ENCODE data around the gene SALL4. TPM values are rescaled to one million over a fixed set of nuclear protein-coding genes. Genes with fewer than 3 reads are reported as not detected.

The SALL4 gene
- total RNA-seq, 1 experiment from 2014 or later = 7.6 TPM

DNA sequence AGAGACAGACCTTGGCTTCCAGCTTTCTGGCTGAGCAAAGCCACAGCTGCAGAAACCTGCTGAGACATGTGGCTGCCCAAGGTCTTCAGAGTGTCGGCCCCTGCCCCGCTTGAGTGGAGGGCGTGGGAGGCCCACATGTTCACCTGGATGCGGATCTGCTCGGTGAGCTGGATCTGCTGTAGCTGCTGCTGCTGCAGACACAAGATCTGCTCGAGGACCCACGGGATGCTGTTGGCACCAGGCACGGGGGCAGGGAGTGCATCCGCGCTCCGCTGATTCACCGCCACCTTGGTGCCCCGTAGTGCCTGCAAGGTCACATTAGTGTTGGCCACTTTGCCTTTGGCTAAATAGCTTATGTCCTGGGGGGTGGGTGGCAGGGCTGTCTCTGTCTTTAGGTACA is 10.7 kb downstream of the SALL4 start:
- intact Hi-C loops (cut with micrococcal nuclease; ENCODE audit: unreplicated experiment) = no loop called here
- no TSS peak for BruUV-seq (replicated peaks)
- Mint-ChIP-seq H3K9me3 (ENCODE audit: low read depth, unreplicated experiment) (no peaks in the 10 kb centered on the region), H3K27ac (ENCODE audit: unreplicated experiment) (no peak overlapping the region), H3K4me3 (ENCODE audit: low read depth, unreplicated experiment) (no peak overlapping the region), H3K36me3 (ENCODE audit: insufficient read depth, unreplicated experiment) (no peaks in the 10 kb centered on the region), H3K27me3 (ENCODE audit: unreplicated experiment) (no peaks in the 10 kb centered on the region), H3K4me1 (ENCODE audit: low read depth, unreplicated experiment) (no peaks in the 10 kb centered on the region)
- DNase-seq = no peak
- CTCF ChIA-PET = no interaction called here
- TF ChIP-seq, protein P1, sequence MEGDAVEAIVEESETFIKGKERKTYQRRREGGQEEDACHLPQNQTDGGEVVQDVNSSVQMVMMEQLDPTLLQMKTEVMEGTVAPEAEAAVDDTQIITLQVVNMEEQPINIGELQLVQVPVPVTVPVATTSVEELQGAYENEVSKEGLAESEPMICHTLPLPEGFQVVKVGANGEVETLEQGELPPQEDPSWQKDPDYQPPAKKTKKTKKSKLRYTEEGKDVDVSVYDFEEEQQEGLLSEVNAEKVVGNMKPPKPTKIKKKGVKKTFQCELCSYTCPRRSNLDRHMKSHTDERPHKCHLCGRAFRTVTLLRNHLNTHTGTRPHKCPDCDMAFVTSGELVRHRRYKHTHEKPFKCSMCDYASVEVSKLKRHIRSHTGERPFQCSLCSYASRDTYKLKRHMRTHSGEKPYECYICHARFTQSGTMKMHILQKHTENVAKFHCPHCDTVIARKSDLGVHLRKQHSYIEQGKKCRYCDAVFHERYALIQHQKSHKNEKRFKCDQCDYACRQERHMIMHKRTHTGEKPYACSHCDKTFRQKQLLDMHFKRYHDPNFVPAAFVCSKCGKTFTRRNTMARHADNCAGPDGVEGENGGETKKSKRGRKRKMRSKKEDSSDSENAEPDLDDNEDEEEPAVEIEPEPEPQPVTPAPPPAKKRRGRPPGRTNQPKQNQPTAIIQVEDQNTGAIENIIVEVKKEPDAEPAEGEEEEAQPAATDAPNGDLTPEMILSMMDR (IDR thresholded peaks at IDR 0.05; ENCODE audit: unreplicated experiment) = no peak

DNA sequence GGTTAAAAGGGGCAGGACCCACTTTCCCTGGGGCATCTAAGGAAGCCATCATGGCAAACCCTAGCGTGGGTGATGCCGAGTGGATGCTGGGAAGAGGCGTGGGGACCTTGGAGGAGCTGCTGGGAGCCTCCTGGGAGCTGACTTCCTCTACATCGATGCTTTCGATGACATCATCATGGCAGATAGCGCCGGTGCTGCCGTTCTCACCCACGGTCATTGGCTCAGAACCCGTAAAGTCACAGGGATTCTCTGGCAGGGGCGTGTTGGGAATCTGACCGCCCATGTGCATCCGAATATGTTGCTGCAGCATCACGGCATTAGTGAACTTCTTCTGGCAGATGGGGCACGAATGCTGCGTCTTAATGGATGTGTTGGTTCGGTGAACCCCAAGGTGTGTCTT is 12.1 kb downstream of the SALL4 start:
- Mint-ChIP-seq H3K27me3 (ENCODE audit: unreplicated experiment) (no peaks in the 10 kb centered on the region), H3K9me3 (ENCODE audit: low read depth, unreplicated experiment) (no peaks in the 10 kb centered on the region), H3K36me3 (ENCODE audit: insufficient read depth, unreplicated experiment) (no peaks in the 10 kb centered on the region), H3K4me3 (ENCODE audit: low read depth, unreplicated experiment) (no peak overlapping the region), H3K4me1 (ENCODE audit: low read depth, unreplicated experiment) (no peaks in the 10 kb centered on the region), H3K27ac (ENCODE audit: unreplicated experiment) (no peak overlapping the region)
- no TSS peak for BruUV-seq (replicated peaks)
- CTCF ChIA-PET = interaction anchor here (1.1 kb wide), 1 partner anchor 23 kb away, joined by 3 read pairs; no protein-coding TSS in a partner anchor
- TF ChIP-seq, protein P1 (IDR thresholded peaks at IDR 0.05; ENCODE audit: unreplicated experiment) = no peak
- intact Hi-C loops (cut with micrococcal nuclease; ENCODE audit: unreplicated experiment) = no loop called here
- no peak for DNase-seq

DNA sequence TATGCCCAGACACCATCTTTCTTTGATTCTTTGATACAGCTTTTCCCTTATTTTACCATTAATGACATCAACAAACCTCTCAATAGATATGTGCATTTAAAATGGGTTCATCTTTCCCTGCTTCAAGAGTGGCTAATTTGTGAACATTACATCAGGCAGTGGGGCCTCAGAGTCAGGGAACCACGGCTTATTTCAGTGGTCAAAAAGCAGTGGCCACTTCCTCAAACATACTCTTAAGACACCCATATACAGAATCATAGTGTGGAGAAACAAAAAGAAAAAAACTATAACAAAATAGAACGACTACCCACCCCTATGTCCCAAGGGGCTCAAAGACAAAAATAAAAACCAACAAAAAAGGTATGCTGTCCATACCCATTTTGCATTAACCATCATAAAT is 12.9 kb downstream of the SALL4 start:
- H3K27ac Mint-ChIP-seq (ENCODE audit: unreplicated experiment) = no peak overlapping the region

DNA sequence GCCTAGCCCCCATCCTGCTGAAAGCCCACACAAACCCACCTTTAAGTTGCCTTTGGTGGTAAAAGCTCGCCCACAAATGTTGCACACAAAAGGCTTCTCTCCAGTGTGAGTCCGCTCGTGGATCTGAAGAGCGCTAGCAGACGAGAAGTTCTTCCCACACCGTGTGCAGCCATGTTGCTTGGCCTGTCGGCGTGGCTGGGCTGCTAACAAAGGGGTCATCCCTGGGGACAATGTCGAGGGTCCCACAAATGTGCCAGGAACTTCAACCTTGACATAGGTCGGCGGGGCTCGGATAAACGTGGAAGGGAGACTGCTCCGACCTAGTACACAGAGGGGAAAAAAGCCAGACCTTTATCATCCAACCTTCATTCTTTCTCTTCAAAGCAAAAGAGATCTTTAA is 13.5 kb downstream of the SALL4 start:
- Mint-ChIP-seq H3K27ac (ENCODE audit: unreplicated experiment) (no peak overlapping the region), H3K27me3 (ENCODE audit: unreplicated experiment) (no peaks in the 10 kb centered on the region), H3K4me3 (ENCODE audit: low read depth, unreplicated experiment) (no peak overlapping the region), H3K9me3 (ENCODE audit: low read depth, unreplicated experiment) (no peaks in the 10 kb centered on the region), H3K36me3 (ENCODE audit: insufficient read depth, unreplicated experiment) (no peaks in the 10 kb centered on the region), H3K4me1 (ENCODE audit: low read depth, unreplicated experiment) (no peaks in the 10 kb centered on the region)
- no TSS peak for BruUV-seq (replicated peaks)
- intact Hi-C loops (cut with micrococcal nuclease; ENCODE audit: unreplicated experiment) = no loop called here
- no peak for DNase-seq
- TF ChIP-seq, protein P1 (IDR thresholded peaks at IDR 0.05; ENCODE audit: unreplicated experiment) = no peak
- CTCF ChIA-PET = no interaction called here

More for the DNA sequence above, 12.9 kb downstream of the SALL4 start:
- Mint-ChIP-seq H3K9me3 (ENCODE audit: low read depth, unreplicated experiment) (no peaks in the 10 kb centered on the region), H3K36me3 (ENCODE audit: insufficient read depth, unreplicated experiment) (no peaks in the 10 kb centered on the region), H3K27me3 (ENCODE audit: unreplicated experiment) (no peaks in the 10 kb centered on the region), H3K4me1 (ENCODE audit: low read depth, unreplicated experiment) (no peaks in the 10 kb centered on the region), H3K4me3 (ENCODE audit: low read depth, unreplicated experiment) (no peak overlapping the region)
- BruUV-seq (replicated peaks) = no TSS peak
- intact Hi-C loops (cut with micrococcal nuclease; ENCODE audit: unreplicated experiment) = no loop called here
- TF ChIP-seq, protein P1 (IDR thresholded peaks at IDR 0.05; ENCODE audit: unreplicated experiment) = no peak
- no peak for DNase-seq
- CTCF ChIA-PET = interaction anchor here (1.1 kb wide), 1 partner anchor 22 kb away, joined by 3 read pairs; no protein-coding TSS in a partner anchor
